Ovary (tissue), 9 donors: ENCODE data around the gene FBXW2. TPM values are rescaled to one million over a fixed set of nuclear protein-coding genes. Genes with fewer than 3 reads are reported as not detected.

Experiments
- DNase-seq, 5 donors: peaks; one replicate each; pipeline ENCODE4 v3.0.0-alpha.2; 2019 to 2020
- H3K27ac ChIP-seq, 2 donors: fragments of 200-600 bp; one replicate each; pipeline versions ENCODE4 v1.5.1 to v1.8.0; 2019 to 2022
- H3K27me3 ChIP-seq: fragments of 200-600 bp; one replicate; pipeline ENCODE4 v1.8.0; 2022
- H3K36me3 ChIP-seq: fragments of 200-600 bp; sonication (generic); one replicate; pipeline ENCODE4 v1.5.1; 2019
- H3K4me1 ChIP-seq: one replicate; pipeline ENCODE4 v1.8.1; 2013; ENCODE audit warnings: mild to moderate bottlenecking, moderate library complexity; ENCODE audit not compliant: insufficient read depth
- H3K4me3 ChIP-seq: fragments of 200-600 bp; sonication (generic); one replicate; pipeline ENCODE4 v1.5.1; 2017
- H3K9me3 ChIP-seq, 2 donors: fragments of 200-600 bp in 1 of 2; sonication (generic) in 1 of 2; one replicate each; pipeline versions ENCODE4 v1.5.1 to v1.8.1; 2013 to 2019; ENCODE audit warnings: mild to moderate bottlenecking in 1 of 2, moderate library complexity in 1 of 2
- CTCF ChIP-seq, 3 donors: fragments of 450-650 bp in 2 of 3; fragments of 200-600 bp in 1 of 3; IDR thresholded peaks; one replicate each; pipeline versions ENCODE4 v1.5.1 to v1.8.0; 2016 to 2022; ENCODE audit warnings: antibody characterized with exemption in 3 of 3, mild to moderate bottlenecking in 1 of 3
- EP300 ChIP-seq: sonication (generic); formaldehyde crosslinking; IDR thresholded peaks from one replicate; pipeline ENCODE4 v1.6.1; 2017; ENCODE audit warnings: antibody characterized with exemption
- POLR2A ChIP-seq: fragments of 450-650 bp; IDR thresholded peaks from one replicate; pipeline ENCODE4 v1.6.1; 2017; ENCODE audit warnings: antibody characterized with exemption, mild to moderate bottlenecking, moderate library complexity
- WGBS, 3 donors: extraction: QIAGEN DNeasy Blood & Tissue Kit in 1 of 3; methylation state at CpG; one replicate each; pipeline versions ENCODE4 v1.1.5 to v1.1.7; 2013 to 2017; 5-methylcytosine and 5-hydroxymethylcytosine counted together
- intact Hi-C, 4 donors: fragments of 100-400 bp; cut with DNase I; formaldehyde crosslinking; loops; one replicate each; pipeline versions ENCODE4 v1.11.0 to v1.15.1; 2022 to 2023
- polyA plus RNA-seq, 2 donors: library from polyadenylated mRNA; stranded (reverse); fragments of 200-250 nt in 1 of 2; fragments of 350-450 nt in 1 of 2; fragmentation: Illumina TruSeq in 1 of 2; extraction: RNeasy Lipid Tissue Mini Kit (QIAGEN cat#74804) in 1 of 2; gene quantifications; one replicate each; pipeline ENCODE4 v1.2.3, GENCODE V29; 2013 to 2014
- total RNA-seq, 7 donors: library from RNA; depleted of rRNA in 2 of 7; stranded (reverse); fragments of >200 nt in 2 of 7; fragmentation: NEBNext Ultra II Directional in 3 of 7; extraction: Animal tissue kit (Norgen Biotek cat#: 25700) in 3 of 7; gene quantifications; one replicate each; pipeline versions ENCODE4 v1.1.0 to v1.2.4, GENCODE V29; 2016 to 2023
- donor health status: DM: no; HTN: no; CAD: no; lungs with moderate emphysema.
- donor health status: DM: no; HTN: no; CAD: no.
- donor health status: Bipolar disorder and iron deficiency.
- donor health status: DM: yes; HTN: yes; CAD: no.
- donor health status: DM: no; HTN: no; CAD: no.
- donor health status: DM: yes; HTN: yes; CAD: no.

The FBXW2 gene
- total and polyA plus RNA-seq, 9 donors = 15.6 to 62.0 (median 43.4) TPM

- Histone ChIP-seq H3K27ac (no peak overlapping the region), H3K27me3 (no peaks in the 10 kb centered on the region), H3K4me1 (no peaks in the 10 kb centered on the region), H3K36me3 (peaks cover 2% of the 10 kb centered on the region), H3K4me3 (no peak overlapping the region), H3K9me3 (no peaks in the 10 kb centered on the region)
- TF ChIP-seq POLR2A (no peak), CTCF (IDR thresholded peaks at IDR 0.05) (no peak), EP300 (no peak)
- DNase-seq = no peak
- WGBS, 3 donors = 92 to 93% (median 93%) methylated on average over 4 of the region's 4 CpGs
- intact Hi-C loops = no loop called here
Observed at GRCh38 chr9:120820095-120820494, 26.9 kb upstream of the FBXW2 start.

- 81 to 87% (median 85%) methylated on average over 1 of the region's 1 CpG for WGBS, 3 donors
- Histone ChIP-seq H3K4me3 (no peak overlapping the region), H3K27ac (no peak overlapping the region), H3K36me3 (no peaks in the 10 kb centered on the region), H3K9me3 (no peaks in the 10 kb centered on the region), H3K4me1 (no peaks in the 10 kb centered on the region), H3K27me3 (no peaks in the 10 kb centered on the region)
- intact Hi-C loops = no loop called here
- TF ChIP-seq EP300 = no peak
- no peak for TF ChIP-seq CTCF (IDR thresholded peaks at IDR 0.05)
- no peak for TF ChIP-seq POLR2A
- DNase-seq = no peak
Observed at GRCh38 chr9:120818595-120818994, 25.4 kb upstream of the FBXW2 start.

GRCh38 chr9:120815075-120815474 lies 21.9 kb upstream of the FBXW2 start:
- DNase-seq = no peak
- H3K4me1 ChIP-seq = no peaks in the 10 kb centered on the region
- no peak overlapping the region for H3K4me3 ChIP-seq
- no peaks in the 10 kb centered on the region for H3K27me3 ChIP-seq
- intact Hi-C loops = no loop called here
- WGBS, 3 donors = 94 to 97% (median 97%) methylated on average over 4 of the region's 4 CpGs
- H3K27ac ChIP-seq = no peak overlapping the region
- H3K36me3 ChIP-seq = no peaks in the 10 kb centered on the region
- H3K9me3 ChIP-seq = no peaks in the 10 kb centered on the region
- TF ChIP-seq POLR2A (no peak), CTCF (IDR thresholded peaks at IDR 0.05) (no peak)

GRCh38 chr9:120808931-120809330 lies 15.7 kb upstream of the FBXW2 start:
- Histone ChIP-seq H3K36me3 (no peaks in the 10 kb centered on the region), H3K4me1 (no peaks in the 10 kb centered on the region), H3K27ac (no peak overlapping the region), H3K4me3 (no peak overlapping the region), H3K9me3 (no peaks in the 10 kb centered on the region), H3K27me3 (no peaks in the 10 kb centered on the region)
- intact Hi-C loops = no loop called here
- TF ChIP-seq EP300 = no peak
- no peak for TF ChIP-seq POLR2A
- TF ChIP-seq CTCF (IDR thresholded peaks at IDR 0.05) = no peak
- DNase-seq = no peak
